ENCODE data around the gene EXOC3. TPM values are rescaled to one million over a fixed set of nuclear protein-coding genes. Genes with fewer than 3 reads are reported as not detected.

The EXOC3 gene
- total RNA-seq, 1 donor, result 31.8 TPM

DNA sequence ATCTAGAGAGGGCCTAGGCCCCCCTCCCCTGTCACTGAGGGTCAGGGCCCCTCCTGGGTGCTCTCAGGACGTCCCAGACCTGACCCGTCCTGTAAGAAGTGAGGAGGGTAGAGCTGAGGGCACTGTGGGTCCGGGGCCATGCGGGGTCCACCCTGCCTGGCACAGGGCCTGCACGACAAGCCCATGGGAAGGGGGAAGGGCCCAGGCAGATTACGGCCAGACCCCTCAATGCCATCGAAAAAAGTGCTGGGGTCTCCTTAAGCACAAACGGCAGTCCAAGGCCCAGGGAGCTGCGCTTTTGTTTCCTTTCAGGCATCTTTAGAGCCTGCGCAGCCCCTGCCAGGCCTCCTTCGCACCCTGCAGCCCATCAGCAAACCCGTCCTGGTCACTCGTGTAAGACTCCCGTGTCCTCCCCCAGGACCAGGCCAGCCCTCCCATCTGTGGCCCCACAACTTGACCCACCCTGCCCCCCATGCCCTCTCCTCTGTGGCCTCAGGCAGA, 4.4 kb upstream of the EXOC3 start:
- Histone ChIP-seq H3K27me3 (ENCODE audit: insufficient read depth, low read length) (no peaks in the 10 kb centered on the region), H3K4me1 (ENCODE audit: insufficient read depth, low read length) (peaks cover 10% of the 10 kb centered on the region), H3K4me3 (ENCODE audit: low read length) (no peak overlapping the region)

DNA sequence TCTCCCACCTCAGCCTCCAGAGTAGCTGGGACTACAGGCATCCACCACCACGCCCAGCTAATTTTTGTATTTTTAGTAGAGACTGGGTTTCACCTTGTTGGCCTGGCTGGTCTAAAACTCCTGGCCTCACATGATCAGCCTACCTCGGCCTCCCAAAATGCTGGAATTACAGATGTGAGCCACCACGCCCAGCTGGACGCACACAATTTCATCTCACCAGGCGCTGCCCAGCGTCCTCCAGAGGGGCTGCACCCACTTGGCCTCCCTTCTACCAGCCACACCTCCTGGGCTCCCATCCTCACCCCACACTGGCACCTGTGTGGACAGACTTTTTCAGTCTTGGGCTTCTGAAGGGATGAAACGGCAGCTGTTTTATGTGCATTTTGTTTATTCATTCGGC, 3.8 kb upstream of the EXOC3 start:
- H3K9me3 ChIP-seq (ENCODE audit: low read depth, low read length), result no peaks in the 10 kb centered on the region
- H3K27me3 ChIP-seq (ENCODE audit: insufficient read depth, low read length), result no peaks in the 10 kb centered on the region
- peaks cover 16% of the 10 kb centered on the region for H3K4me1 ChIP-seq (ENCODE audit: insufficient read depth, low read length)
- H3K4me3 ChIP-seq (ENCODE audit: low read length), result no peak overlapping the region

More for the DNA sequence above, 4.4 kb upstream of the EXOC3 start:
- H3K9me3 ChIP-seq (ENCODE audit: low read depth, low read length), result no peaks in the 10 kb centered on the region

DNA sequence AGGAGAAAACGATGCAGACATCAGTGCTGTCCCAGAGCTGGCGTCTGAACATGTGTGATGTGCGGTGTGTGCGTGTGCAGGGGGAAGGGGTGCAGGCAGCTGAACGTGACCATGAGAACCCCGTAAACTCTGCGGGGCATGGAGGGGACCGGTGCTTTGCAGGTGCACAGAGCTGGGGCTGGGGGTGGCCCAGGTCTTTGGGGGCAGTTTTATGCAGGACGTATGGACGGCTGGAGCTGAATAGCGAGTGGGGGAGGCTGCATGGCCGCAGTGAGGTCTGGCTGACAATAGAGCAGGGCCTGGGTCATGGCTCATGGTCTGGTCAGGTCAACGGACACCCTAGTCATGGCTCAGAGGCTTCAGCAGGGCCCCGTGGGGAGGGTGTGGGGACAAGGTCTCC, 3.3 kb upstream of the EXOC3 start:
- Histone ChIP-seq H3K27me3 (ENCODE audit: insufficient read depth, low read length) (no peaks in the 10 kb centered on the region), H3K4me1 (ENCODE audit: insufficient read depth, low read length) (peaks cover 21% of the 10 kb centered on the region), H3K4me3 (ENCODE audit: low read length) (no peak overlapping the region), H3K9me3 (ENCODE audit: low read depth, low read length) (no peaks in the 10 kb centered on the region)

DNA sequence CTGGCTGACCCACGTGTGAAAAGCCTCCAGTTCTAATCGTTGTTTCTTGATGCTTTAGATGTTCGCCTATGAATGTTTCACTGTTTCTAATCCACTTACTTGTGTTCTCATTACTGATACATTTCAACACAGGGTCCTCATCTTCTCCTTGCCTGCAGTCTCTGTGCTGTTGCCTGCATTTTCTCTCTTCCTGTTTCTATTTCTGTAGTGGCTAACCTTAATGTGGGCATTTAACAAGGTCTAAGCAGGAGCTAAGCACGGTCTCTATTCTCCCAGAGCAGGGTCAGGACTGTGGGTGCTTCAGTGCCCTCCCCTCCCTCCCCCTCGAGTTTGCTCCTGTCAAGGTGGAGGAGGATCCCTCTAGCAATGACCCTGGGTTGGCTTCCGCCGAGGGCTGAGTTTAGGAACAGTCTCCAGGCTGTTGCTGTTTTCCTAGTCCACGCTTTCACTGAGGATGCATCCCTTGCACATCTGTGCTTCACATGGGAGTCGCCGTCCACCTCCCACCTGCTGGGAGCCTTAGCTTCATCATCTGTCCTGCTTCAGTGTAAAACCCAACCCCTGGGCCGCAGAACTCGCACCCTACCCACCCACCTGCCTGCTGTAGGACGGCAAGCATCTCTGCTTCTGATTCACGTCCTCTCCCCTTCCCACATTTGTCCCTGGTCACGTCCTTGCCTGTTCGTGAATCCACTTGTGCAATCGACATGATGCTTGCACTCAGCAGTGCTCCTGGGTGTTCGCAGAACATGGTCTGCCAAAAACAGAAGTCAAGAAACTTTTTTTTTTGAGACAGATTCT, 2.4 kb upstream of the EXOC3 start:
- Histone ChIP-seq H3K9me3 (ENCODE audit: low read depth, low read length) (no peaks in the 10 kb centered on the region), H3K4me3 (ENCODE audit: low read length) (no peak overlapping the region), H3K27me3 (ENCODE audit: insufficient read depth, low read length) (no peaks in the 10 kb centered on the region), H3K4me1 (ENCODE audit: insufficient read depth, low read length) (peaks cover 22% of the 10 kb centered on the region)

DNA sequence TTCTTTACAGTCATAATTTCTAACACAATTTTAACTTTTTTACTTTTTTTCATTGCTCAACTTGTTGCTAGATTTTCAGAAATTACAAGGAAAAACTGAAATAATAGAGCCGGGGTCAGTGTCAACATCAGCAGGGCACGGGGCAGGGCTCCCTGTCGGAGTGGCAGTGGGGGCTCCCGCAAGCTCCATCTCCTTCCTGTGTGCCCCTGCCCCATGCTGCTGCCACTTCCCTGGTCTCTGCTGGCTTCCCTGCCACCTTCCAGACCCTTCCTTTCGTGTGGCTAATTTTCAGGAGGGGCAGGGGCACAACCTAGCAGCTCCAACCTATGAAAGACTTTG, 1.0 kb upstream of the EXOC3 start:
- H3K27me3 ChIP-seq (ENCODE audit: insufficient read depth, low read length), result no peaks in the 10 kb centered on the region
- H3K4me3 ChIP-seq (ENCODE audit: low read length), result no peak overlapping the region
- H3K9me3 ChIP-seq (ENCODE audit: low read depth, low read length), result no peaks in the 10 kb centered on the region
- peaks cover 23% of the 10 kb centered on the region for H3K4me1 ChIP-seq (ENCODE audit: insufficient read depth, low read length)

DNA sequence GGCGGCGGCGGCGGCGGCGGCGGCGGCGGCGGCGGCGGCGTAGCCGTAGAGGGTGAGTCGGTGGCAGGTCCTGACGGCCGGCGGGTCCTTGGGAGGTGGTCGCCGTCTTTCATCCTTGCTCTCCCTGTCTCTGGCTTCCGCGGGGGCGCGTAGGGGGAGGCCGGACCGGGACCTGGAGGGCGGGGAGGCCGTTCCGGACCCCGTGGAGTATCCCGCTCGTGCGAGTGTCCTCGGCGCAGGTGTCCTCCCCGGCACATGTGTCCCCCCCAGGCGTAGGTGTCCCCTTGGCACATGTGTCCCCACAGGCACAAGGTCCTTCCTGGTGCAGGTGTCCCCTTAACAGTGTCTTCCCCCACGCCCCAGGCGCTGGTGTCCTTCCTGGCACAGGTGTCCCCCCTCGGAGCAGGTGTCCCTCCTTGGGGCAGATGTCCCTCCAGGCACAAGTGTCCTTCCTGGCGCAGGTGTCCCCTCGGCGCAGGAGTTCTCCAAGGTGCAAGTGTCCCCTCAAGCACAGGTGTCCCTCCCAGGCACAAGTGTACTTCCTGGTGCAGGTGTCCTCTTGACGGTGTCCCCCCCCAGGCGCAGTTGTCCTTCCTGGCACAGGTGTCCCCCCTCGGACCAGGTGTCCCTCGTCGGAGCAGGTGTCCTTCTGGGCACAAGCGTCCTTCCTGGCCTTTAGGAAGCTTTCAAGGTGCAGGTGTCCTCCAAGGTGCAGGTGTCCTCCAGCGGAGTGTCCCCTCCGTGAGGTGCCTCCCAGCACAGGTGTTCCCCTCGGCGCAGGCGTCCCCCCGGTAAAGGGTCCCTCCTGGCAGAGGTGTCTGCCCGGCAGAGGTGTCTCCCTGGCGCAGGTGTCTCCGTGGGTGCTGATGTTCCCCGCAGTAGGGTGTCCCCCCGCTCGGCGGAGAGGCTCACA, 519 bp downstream of the EXOC3 start:
- peak overlapping the region; percentile 83 for H3K4me3 ChIP-seq (ENCODE audit: low read length)
- H3K4me1 ChIP-seq (ENCODE audit: insufficient read depth, low read length), result peaks cover 38% of the 10 kb centered on the region

DNA sequence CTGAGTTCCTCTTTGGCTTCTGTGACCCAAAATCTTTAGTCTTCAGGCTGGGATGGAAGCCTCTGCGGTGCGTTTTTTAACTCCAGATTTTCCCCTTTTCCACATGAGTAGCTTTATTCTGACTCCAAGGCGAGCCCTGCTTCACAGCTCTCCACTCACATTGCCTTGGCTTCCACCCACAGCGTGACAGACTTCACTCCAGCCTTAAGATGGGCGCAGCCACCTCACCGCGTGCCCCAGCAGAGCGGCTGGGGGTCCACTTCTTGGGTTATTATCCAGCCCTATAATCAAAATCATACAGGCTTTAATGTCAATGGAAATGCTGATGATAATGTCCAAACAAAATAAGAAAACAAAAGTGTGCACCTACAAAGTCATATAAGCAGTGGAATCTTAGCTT, 1.2 kb downstream of the EXOC3 start:
- Histone ChIP-seq H3K4me1 (ENCODE audit: insufficient read depth, low read length) (peaks cover 41% of the 10 kb centered on the region), H3K4me3 (ENCODE audit: low read length) (no peak overlapping the region), H3K9me3 (ENCODE audit: low read depth, low read length) (no peaks in the 10 kb centered on the region), H3K27me3 (ENCODE audit: insufficient read depth, low read length) (no peaks in the 10 kb centered on the region)

More for the DNA sequence above, 519 bp downstream of the EXOC3 start:
- H3K9me3 ChIP-seq (ENCODE audit: low read depth, low read length), result no peaks in the 10 kb centered on the region
- no peaks in the 10 kb centered on the region for H3K27me3 ChIP-seq (ENCODE audit: insufficient read depth, low read length)

DNA sequence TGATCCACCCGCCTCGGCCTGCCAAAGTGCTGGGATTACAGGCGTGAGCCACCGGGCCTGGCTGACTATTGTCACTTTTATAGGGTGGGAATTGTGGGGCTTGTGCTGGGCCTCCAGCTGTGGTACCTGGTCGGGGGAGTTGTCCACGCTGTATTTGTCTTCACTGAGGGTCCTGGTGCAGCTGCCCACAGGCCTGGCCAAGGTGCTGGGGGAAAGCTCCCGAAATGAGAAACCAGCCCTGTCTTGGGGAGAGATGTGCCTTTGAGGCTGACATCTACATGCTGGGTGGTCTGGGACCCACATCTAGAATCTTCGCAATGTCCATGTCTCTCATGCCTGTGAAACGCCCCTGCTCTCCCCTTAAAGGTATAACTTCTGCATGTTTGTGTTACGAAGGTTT, 2.6 kb downstream of the EXOC3 start:
- Histone ChIP-seq H3K27me3 (ENCODE audit: insufficient read depth, low read length) (no peaks in the 10 kb centered on the region), H3K9me3 (ENCODE audit: low read depth, low read length) (no peaks in the 10 kb centered on the region), H3K4me3 (ENCODE audit: low read length) (no peak overlapping the region), H3K4me1 (ENCODE audit: insufficient read depth, low read length) (peaks cover 41% of the 10 kb centered on the region)

DNA sequence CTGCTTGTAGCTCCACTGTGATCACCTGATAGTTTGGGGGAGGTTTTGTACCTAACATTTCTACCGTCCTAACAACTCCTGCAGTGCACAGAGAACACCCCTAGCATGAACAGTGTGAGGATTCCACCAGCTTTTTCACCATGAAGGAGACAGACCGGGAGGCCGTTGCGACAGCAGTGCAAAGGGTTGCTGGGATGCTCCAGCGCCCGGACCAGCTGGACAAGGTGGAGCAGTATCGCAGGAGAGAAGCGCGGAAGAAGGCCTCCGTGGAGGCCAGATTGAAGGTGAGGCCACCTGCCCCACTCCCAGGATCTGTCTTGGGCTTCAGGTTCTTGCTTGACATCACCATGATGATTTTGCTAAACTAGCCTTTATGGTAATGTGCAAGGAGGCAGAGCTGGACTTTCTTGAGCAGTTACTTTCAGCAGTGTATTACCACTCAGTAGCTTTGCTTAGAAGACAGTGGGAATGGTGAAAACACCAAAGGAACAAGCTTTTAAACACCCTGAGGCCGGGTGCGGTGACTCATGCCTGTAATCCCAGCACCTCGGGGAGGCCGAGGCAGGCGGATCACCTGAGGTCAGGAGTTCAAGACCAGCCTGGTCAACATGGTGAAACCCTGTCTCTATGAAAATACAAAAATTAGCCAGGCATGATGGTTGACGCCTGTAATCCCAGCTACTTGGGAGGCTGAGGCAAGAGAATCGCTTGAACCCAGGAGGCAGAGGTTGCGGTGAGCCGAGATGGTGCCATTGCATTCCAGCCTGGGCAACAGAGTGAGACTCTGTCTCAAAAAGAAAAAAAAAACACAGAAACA, 3.3 kb downstream of the EXOC3 start:
- H3K9me3 ChIP-seq (ENCODE audit: low read depth, low read length), result no peaks in the 10 kb centered on the region
- H3K4me1 ChIP-seq (ENCODE audit: insufficient read depth, low read length), result peaks cover 41% of the 10 kb centered on the region

DNA sequence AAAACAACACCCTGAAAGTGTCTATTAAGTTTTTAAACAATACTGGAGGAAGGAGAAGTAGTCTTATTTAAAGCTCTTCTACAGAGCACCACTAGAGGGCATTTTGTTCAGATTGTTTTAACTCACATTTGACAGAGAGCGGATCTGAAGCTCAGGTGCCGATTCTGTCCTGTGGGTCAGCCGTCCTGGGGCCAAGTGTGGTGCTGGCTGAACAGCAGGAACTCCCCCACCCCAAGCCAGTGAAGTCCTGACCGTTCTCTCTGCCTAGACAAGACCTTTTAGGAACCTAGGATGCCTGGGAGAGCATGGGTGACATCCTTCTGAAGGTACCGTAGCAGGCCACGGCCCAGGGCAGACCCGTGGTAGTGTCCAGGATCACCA, 3.9 kb downstream of the EXOC3 start:
- H3K27me3 ChIP-seq (ENCODE audit: insufficient read depth, low read length), result no peaks in the 10 kb centered on the region
- H3K4me1 ChIP-seq (ENCODE audit: insufficient read depth, low read length), result peaks cover 41% of the 10 kb centered on the region
- peaks cover 5% of the 10 kb centered on the region for H3K9me3 ChIP-seq (ENCODE audit: low read depth, low read length)
- no peak overlapping the region for H3K4me3 ChIP-seq (ENCODE audit: low read length)

More for the DNA sequence above, 3.3 kb downstream of the EXOC3 start:
- H3K4me3 ChIP-seq (ENCODE audit: low read length), result no peak overlapping the region
- no peaks in the 10 kb centered on the region for H3K27me3 ChIP-seq (ENCODE audit: insufficient read depth, low read length)

DNA sequence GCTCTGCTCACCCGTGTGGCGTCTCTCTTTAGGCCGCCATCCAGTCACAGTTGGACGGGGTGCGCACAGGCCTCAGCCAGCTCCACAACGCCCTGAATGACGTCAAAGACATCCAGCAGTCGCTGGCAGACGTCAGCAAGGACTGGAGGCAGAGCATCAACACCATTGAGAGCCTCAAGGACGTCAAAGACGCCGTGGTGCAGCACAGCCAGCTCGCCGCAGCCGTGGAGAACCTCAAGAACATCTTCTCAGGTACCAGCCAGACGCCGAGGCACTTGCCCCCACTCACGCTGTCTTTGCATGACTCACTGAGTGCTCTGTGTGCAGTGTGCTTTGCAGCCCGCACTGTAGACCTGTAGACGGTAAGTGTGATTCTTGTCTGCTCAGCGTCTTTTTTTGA, 4.5 kb downstream of the EXOC3 start:
- Histone ChIP-seq H3K9me3 (ENCODE audit: low read depth, low read length) (peaks cover 11% of the 10 kb centered on the region), H3K27me3 (ENCODE audit: insufficient read depth, low read length) (no peaks in the 10 kb centered on the region), H3K4me3 (ENCODE audit: low read length) (no peak overlapping the region), H3K4me1 (ENCODE audit: insufficient read depth, low read length) (peaks cover 35% of the 10 kb centered on the region)

DNA sequence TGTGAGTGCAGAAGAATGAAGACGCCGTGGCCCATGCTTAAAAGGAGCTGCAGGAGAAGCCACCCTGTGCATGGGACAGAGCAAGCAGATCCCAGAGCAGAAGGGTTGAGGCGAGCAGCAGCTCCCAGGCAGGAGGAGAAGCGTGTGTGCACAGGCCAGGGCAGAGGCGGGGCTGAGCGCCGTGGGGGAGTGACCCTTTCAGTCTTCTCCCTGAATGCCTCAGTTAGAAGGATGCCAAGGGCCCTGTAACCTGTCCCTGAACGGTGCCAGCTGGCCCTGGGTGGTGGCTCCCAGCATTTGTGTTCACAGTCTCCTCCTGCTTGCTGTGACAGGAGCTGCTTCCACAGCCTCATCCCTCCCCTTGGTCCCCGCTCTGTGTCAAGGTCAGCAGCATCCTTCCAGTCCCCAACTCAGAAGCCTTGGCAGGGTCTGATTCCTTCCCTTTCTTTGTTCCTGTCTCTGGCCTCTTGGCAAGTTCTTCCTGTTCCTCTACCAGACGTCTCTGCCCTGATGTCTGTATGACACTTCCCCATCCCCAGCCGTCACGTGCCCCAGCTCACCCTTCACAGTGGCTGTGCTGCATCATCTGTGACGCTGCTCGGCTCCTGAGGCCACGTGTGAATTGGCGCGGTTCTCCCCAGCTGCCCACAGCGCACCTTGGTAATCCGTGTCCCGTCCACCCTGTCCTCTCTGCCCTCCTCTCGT, 5.2 kb downstream of the EXOC3 start:
- peaks cover 11% of the 10 kb centered on the region for H3K9me3 ChIP-seq (ENCODE audit: low read depth, low read length)
- no peak overlapping the region for H3K4me3 ChIP-seq (ENCODE audit: low read length)
- H3K27me3 ChIP-seq (ENCODE audit: insufficient read depth, low read length), result no peaks in the 10 kb centered on the region
- H3K4me1 ChIP-seq (ENCODE audit: insufficient read depth, low read length), result peaks cover 33% of the 10 kb centered on the region

DNA sequence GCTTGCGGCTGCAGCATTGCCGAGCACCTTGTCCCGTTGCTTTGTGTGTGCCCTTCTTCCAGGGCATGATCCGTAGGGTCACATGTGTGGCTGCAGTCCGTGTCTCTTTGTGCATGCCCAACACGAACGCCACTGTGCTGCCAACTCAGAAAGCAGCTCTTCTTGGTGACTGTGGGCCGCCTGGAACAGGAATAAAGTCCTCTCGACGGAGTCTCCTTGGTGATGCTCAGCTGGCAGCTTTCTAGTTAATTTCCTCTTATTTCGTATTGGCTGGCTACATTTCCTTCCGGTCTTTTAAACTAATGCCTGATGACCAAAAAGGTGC, 5.8 kb downstream of the EXOC3 start:
- Histone ChIP-seq H3K4me3 (ENCODE audit: low read length) (no peak overlapping the region), H3K4me1 (ENCODE audit: insufficient read depth, low read length) (peaks cover 29% of the 10 kb centered on the region), H3K27me3 (ENCODE audit: insufficient read depth, low read length) (no peaks in the 10 kb centered on the region), H3K9me3 (ENCODE audit: low read depth, low read length) (peaks cover 11% of the 10 kb centered on the region)

DNA sequence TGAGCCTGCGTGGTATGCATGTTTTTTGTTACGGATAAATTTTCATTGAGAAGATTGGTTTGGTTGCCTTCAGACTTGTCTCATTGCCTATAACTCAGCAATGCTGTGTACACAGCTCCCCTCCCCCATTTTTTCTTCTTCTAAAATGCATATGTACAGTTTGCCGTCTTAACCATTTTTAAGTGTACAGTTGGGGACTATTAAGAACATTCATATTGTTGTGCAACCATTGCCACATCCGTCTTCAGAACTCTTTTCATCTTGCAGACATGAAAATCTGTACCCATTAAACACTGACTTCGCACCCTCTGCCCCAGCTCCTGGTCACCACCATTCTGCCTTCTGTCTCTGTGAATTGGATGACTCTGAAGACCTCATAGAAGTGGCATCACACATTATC, 6.2 kb downstream of the EXOC3 start:
- H3K4me3 ChIP-seq (ENCODE audit: low read length), result no peak overlapping the region
- no peaks in the 10 kb centered on the region for H3K27me3 ChIP-seq (ENCODE audit: insufficient read depth, low read length)
- peaks cover 25% of the 10 kb centered on the region for H3K4me1 ChIP-seq (ENCODE audit: insufficient read depth, low read length)
- H3K9me3 ChIP-seq (ENCODE audit: low read depth, low read length), result peaks cover 11% of the 10 kb centered on the region

Data from mononuclear cell (primary cell).